HG02885 (cell line): ENCODE data around the gene MOB2.
"Not testable (repeated sequence)": the region's sequence is repeated elsewhere in the genome, so short reads cannot be mapped to it uniquely, and the experiment has no call there.

Experiments
- ATAC-seq: cut with Tn5 transposase; IDR thresholded peaks from one replicate; pipeline ENCODE4 v1.9.1; 2021; ENCODE audit warnings: mild to moderate bottlenecking; ENCODE audit not compliant: unreplicated experiment, poor library complexity

Gene MOB2

DNA sequence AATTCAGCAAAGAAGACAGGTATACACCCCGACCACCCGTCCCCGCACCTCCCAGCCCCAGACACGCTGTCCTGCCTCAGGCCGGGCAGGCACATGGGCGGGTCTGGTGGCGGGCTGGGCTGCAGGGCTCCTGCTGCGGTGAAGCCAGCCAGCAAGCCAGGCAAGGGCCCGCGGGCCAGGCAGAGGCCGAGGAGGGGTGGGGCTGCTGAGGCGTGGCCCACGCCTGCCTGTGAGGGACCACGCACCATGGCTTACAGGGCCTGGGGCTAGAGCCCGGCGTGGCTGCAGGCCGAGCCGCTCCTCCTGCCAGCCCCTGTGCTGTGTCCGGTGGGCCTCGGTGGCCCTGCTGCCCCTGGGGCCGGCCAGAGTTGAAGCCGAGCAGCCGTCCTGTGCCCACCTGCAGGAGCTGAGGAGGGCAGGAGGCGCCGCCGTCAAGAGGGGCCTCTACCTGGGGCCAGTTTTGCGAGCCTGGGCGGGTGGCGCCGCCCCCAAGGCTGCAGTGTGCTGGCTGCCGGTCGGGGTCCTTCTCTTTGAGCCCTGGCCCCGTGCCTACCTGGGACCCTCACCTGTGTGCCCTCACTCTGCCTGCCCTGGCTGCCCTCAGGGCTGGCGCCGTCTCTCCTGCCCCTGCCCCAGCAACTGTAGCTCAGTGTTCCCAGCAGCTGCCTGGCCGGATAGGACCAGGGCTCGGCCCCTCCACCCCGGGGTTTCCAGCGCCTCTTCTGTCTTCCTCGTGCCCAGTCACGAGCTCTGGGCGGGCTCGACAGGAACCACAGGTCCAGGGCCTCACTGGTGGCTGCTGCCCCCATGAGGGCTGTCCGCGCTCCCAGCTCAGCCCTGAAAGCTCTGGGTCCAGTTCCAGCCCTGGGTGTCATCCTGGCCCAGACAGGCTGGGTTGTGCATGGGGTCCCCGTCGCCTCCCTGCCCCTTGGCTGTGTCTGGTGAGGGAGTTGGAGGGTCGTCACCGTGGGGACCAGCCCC is 38.4 kb downstream of the MOB2 start:
- ATAC-seq: no peak

DNA sequence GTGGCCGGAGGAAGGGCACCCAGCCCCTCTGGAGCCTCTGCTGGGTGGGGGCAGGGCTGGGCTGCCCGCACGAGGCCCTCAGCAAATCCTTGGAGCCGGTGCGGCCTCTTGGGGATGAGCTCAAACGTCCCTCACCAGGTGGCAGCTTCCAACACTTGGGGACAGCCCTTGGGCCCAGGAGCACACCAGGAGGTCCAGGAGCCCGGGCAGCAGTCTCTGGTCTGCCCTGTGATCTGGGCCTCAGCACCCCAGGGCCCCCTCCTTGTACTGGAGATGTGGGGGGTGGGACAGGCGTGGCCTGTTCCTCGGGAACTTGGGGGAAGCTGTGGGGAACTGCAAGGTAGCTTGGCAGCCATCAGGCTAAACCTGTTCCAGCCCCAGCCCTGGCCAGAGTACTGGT is 40.0 kb downstream of the MOB2 start:
- ATAC-seq: no peak

DNA sequence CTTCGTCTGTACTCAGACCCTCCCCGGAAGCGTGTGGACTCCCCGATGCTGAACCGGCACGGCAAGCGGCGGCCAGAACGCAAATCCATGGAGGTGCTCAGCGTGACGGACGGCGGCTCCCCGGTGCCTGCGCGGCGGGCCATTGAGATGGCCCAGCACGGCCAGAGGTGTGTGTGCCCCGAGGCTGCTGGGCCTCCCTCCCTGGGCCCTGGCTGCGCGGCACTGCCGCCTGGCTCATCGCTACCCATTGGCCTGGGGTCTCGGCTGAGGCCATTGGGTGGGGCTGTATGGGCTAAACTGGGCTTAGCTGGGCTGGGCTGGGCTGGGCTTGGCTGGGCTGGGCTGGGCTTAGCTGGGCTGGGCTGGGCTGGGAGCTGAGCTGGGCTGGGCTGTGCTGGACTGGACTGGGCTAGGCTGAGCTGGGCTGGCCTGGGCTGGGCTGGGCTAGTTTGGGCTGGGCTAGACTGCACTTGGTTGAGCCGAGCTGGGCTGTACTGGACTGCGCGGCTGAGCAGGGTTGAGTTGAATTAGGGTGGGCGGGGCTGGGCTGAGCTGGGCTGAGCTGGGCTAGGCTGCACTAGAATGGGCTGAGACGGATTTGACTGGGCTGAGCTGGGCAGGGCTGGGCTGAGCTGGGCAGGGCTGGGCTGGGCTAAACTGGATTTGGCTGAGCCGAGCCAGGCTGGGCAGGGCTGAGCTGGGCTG is 40.7 kb downstream of the MOB2 start:
- ATAC-seq: no peak

DNA sequence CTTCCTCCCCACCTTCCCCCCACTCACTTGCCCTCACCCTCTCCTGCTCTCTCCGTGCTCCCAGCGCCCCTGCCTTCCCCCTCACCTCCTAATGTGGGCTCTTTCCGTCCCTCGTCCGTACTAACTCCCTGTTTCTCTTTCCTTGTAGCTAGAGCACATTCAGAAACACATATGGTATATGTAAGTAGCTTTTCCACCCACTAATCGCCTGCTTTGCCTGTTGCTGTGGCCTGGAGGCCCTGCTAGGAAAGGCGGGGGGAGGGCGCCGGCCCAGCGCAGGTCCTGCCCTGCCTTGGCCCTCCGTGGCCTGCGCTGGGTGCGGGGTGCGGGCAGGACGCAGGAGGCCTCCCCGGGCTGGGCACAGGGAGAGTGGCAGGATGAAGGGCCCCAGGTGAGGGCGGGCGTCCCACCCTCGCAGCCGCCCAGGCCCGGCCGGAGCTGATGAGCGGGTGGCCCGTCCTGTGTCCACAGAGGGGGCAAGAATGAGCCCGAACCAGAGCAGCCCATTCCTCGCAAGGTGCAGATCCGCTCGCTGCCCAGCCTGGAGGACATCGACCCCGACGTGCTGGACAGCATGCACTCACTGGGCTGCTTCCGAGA is 41.7 kb downstream of the MOB2 start:
- ATAC-seq: no peak

DNA sequence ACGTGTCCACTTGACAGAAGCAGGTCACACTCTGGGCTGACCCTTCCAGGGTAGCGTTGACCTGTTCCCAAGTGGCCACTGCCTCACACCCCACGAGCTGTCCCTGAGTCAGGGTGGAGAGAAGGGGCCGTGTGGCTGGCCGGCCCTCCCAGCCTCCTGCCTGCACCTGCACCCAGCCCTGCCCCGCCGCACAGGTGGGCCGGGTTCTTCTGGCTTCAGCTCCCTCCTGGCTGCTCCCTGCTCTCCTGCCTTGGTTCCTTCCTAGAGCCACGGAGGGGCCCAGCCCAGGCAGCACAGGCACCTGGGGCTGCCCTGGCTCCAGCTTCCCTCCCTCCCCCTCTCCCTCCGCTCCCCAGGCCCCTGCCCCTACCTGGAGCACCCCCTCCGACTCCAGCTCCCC is 42.3 kb downstream of the MOB2 start:
- ATAC-seq: no peak

DNA sequence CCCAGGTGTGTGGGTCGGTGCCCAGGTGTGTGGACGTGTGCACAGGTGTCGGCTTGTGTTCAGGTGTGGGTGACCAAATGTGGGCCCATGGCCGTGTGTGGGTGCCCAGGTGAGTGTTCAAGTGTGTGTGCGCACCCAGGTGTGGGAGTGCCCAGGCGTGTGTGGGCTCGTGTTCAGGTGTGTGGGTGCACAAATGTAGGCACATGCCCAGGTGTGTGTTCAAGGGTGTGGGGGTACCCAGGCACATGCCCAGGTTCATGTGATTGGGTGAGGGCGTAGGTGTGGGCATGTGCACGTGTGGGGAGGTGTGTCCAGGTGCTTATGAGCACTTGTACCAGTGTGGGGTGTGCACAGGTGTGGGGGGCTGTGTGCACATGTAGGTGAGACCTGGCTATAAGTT is 42.8 kb downstream of the MOB2 start:
- ATAC-seq: no peak

DNA sequence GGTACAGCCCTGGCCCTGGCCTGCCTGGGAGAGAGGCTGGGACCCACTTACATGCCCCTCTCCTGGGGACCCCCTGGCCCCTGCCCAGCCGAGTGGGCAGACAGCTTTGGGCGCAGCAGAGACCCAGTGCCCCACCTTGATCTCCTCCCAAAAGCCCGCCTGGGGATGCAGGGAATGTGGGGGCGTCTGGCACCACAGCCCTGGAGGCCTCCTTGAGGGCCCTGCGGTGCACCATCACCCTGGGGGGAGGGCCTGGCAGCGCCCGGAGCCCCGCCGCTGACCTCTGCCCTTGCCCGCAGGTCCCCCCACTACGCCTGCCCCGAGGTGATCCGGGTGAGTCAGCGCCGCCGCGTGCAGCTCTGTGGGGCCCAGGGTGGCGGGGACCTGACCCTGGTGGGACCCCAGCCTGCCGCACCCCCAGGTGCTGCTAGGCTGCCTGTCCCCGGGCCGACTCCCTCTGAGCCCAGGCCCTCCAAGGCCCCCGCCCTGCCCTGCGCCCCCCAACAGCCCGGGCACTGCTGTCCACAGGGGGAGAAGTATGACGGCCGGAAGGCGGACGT is 43.7 kb downstream of the MOB2 start:
- ATAC-seq: no peak

DNA sequence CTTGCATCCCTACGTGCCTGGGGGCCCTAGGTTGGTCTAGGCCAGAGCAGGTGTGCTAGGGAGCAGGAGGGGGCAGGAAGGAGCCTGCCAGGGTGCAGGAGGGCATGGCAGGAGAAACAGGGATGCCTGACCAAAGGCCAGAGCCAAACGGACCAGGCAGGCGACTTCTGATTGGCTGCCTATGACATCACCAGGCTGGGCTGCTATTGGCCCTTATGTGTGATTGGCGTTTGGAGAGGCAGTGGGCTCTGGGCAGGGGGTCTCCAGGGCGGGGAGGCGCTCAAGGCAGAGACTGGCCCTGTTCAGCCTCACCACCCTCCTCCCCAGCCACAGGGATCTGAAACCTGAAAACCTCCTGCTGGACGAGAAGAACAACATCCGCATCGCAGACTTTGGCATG is 44.4 kb downstream of the MOB2 start:
- no peak for ATAC-seq

DNA sequence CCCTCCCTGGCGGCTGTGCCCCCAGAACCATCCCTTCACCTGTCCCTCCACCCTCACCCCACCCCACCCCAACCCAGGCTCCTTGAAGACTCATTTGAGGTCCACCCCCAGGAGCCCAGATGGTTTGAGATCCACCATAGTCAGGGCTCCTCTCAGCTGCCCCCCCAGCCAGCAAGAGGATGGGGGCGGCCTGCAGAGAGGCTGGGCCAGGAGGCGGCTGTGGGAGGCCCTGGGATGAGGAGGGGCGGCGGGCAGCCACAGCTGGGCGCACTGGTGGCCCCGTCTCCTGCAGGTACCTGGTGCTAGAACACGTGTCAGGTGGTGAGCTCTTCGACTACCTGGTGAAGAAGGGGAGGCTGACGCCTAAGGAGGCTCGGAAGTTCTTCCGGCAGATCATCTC is 46.1 kb downstream of the MOB2 start:
- no peak for ATAC-seq

DNA sequence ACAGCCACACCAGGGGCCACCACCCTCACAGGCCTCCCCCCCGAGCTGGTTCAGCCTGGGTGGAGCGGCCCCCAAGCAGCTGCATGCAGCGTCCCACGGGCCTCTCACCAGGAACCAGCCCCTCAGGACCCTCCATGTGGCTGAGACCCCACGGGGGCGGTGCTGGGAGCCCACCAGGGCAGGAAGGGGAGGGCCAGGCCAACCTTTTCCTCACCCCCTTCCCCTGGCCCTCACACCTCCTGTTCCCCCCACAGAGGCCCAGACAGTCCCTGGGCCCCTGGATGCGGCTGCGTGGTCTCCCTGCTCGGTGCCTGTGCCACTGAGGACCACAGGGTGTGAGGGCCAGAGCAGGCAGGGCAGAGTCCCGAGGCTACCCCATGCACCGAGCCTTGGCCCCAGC is 46.5 kb downstream of the MOB2 start:
- no peak for ATAC-seq

DNA sequence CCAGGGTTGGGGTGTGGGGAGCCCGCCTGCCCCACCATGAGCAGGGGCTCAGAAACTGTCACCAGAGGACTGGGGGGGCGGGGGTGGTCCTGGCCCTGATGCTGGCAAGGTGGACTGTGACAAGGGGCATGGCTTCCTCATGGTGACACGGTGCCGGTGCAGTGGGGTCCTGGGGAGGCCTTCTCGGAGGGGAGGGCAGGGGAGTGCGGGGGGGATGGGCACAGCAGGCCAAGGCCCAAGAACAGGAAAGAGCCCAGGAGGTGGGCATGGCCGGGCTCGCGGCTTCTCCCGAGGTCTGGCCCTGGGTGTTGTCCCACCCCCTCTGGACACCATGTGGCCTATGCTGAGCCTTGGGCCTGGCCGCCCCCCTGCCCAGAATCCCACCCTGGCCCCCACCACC is 47.2 kb downstream of the MOB2 start:
- ATAC-seq: no peak

DNA sequence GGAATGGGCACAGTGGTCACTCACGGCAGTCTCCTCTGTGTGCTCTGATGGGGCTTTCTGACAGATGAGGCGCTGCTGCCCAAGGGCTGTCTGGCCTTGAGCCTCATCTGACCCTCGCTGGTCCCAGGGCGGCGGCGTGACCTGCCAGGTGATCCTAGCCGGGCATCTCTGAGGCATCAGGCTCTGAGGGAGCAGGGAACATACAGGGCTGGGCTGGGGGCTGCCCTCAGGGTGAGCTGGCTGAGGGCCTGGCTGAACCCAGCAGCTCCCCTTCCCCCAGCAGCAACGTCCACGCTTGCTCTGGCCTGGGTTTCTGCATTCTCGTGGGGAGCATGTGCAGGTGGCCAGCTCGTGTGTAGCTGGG is 47.6 kb downstream of the MOB2 start:
- no peak for ATAC-seq

DNA sequence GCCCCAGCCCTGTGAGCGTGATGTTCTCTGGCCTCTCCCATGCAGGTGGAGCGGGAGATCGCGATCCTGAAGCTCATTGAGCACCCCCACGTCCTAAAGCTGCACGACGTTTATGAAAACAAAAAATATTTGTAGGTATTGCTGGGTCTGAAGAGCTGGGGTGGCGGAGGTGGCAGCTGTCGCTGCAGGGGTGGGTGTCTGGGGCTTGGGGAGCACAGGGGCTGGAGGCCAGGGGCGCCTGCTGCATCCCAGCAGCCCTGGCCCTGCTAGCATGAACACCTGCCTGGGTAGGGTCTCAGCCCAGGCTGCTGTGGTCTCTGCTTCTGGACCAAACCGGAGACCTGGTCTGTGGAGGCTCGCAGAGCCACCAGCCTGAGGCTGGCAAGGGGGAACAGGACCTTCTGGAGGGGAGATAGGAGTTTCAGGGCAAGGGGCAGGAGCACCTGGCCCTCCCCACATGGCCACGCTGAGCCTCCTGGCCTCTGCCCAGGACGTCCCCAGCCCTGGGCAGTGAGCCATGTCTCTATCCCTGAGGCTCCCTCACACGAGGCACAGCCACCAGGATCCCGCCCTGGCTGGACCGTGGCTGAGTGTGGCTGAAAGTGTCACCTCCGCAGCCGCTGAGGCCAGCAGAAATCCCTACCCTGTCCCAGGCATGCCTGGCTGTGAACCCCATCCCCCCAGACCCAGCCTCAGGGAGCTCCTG is 48.2 kb downstream of the MOB2 start:
- no peak for ATAC-seq

DNA sequence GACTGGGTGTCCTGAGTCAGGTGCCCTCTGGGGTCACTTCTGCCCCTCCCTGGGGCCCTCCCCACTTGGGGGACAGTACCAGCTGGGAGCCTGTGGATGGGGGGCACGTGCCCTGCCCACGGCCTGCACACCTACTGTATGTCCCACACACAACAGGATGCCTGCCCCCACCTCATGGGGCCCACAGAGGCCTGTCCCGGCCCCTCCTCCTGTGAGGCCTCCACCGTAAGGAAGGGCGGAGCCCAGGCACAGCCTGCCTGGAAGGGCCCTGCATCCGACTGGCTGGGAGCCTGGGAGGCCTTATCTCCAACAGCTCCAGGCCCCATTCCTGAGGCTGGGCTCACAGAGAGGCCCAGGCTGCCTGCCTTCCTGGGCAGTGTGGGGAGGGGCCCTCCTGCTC is 49.1 kb downstream of the MOB2 start:
- no peak for ATAC-seq

DNA sequence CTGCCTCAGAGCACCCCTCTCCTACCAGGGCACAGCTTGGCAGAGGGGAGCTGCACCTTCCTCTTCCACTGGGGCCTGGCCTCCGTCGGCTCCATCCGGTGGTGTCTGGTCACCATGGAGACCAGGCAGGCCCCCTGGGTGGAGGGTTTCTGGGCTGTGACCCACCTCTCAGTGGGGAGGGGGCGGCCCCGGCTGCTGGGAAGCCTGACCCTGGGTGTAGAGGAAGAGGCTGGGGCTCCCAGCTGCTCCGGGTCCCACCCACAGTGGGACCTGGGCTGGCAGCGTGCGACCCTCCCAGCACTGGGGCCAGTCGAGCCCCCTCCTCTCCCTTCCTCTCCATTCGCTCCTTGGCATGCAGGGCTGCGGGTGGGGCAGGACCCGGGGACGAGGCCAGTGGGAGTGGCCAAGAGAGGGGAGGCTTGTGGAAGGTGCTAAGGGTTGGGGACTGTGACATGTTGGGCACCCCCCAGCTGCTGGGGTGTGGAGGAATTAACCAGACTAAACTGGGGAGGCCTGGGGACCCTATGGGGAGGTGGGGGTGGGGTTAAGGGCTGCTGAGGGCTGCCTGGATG is 50.0 kb downstream of the MOB2 start:
- no peak for ATAC-seq

DNA sequence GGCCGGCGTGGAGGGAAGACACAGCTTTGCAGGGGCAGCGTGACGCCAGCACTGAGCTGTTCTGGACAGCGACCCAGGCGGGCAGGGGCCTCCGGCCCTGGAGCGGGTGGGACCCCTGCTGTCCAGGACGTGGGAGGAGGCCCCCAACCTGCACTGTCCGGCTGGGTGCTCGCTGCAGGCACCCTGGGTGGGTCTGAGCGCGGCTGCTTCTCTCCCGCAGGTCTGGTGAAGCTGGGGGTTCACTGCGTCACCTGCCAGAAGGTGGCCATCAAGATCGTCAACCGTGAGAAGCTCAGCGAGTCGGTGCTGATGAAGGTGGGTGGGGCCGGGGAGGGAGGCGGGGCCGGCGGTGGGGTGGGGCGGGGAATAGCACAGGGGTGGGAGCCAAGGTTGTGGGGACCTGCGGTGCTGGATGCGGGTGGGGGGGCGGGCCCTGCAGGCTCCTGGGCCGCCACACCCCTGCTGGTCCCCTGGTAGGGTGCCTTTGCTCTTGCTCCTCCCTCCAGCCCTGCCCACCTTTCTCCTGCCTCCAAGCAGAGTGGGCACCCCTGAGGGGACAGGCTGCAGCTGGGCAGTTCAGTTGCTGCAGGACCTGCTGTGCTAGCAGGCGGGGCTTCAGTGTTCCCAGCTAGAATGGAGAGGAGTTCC is 50.6 kb downstream of the MOB2 start:
- ATAC-seq: no peak

DNA sequence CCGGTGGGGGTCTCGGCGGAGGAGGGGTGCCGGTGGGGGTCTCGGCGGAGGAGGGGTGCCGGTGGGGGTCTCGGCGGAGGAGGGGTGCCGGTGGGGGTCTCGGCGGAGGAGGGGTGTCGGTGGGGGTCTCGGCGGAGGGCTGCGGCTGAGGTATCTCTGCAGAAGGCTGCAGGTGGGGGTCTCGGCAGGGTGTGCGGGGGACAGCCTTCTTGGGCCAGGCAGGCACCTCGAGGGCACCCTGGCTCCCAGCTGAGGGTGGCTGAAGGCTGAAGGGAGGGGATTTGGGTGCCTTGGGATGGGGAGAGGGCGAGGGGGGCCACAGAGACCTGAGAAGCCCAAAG is 51.1 kb downstream of the MOB2 start:
- not testable (repeated sequence) for ATAC-seq

DNA sequence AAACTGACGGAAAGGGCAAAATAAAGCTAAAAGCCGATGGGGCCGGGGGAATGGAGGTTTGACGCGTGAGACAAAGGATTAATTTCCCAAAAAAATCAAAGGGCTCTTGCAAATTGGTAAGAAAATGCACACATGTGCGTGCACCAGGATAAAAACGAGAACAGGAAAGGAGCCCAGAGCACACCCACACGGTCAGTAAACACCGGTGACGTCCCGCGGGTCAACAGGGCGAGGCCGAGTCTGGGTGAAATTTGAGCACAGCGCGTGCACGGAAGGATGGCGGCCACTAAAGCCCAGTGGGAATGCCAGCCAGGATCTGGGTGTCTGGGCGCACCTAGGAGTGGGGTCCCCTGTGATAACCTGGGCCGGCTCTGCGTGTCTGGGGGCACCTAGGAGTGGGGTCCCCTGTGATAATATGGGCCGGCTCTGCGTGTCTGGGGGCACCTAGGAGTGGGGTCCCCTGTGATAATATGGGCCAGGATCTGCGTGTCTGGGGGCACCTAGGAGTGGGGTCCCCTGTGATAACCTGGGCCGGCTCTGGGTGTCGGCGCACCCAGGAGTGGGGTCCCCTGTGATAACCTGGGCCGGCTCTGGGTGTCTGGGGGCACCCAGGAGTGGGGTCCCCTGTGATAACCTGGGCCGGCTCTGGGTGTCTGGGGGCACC is 52.5 kb downstream of the MOB2 start:
- ATAC-seq: no peak

DNA sequence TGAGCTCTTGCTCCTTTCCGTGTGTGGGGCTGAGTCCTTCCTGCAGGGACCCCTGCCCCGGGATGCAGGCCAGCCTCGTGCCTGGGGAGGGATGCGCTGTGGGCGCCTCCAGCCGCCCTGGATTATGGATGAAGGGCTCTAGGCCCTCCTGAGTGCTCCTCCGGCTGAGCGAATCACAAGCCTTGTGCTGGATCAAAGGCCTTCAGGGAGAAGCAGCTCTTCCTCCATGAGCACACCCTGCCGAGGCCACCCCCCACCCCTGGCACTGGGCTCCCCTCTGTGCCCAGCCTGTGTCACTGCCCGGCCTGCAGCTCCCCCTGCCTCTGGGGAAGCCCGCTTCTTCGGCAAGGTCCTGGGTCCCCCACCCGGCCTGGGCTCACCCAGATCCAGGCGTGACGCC is 53.0 kb downstream of the MOB2 start:
- ATAC-seq: no peak
